ENCODE data around the gene PLEKHG5.

The PLEKHG5 gene

GRCh38 chr1:6491480-6491962 is at the start of gene PLEKHG5:
Gene PLEKHG5 (minus strand): TSS chr1:6491667. CDS start chr1:6477571, 14,096 bp downstream.
- no peak for DNase-seq (ENCODE audit: low read depth)

- no peak for DNase-seq (ENCODE audit: low read depth)
These were observed 47.5 kb upstream of the PLEKHG5 start for GRCh38 chr1:6538956-6539355.

GRCh38 chr1:6536291-6536690 is 44.8 kb upstream of the PLEKHG5 start:
- DNase-seq (ENCODE audit: low read depth), result no peak

GRCh38 chr1:6535214-6535613 is 43.7 kb upstream of the PLEKHG5 start:
- DNase-seq (ENCODE audit: low read depth), result no peak

- DNase-seq (ENCODE audit: low read depth), result no peak
These were observed 42.9 kb upstream of the PLEKHG5 start for GRCh38 chr1:6534248-6534822.

- DNase-seq (ENCODE audit: low read depth), result no peak
These were observed 40.5 kb upstream of the PLEKHG5 start for GRCh38 chr1:6531996-6532395.

GRCh38 chr1:6530504-6531160 is 39.2 kb upstream of the PLEKHG5 start:
- no peak for DNase-seq (ENCODE audit: low read depth)

- DNase-seq (ENCODE audit: low read depth), result no peak
These were observed 37.0 kb upstream of the PLEKHG5 start for GRCh38 chr1:6528492-6528891.

- DNase-seq (ENCODE audit: low read depth), result no peak
These were observed 34.8 kb upstream of the PLEKHG5 start for GRCh38 chr1:6526316-6526715.

GRCh38 chr1:6523566-6523965 is 32.1 kb upstream of the PLEKHG5 start:
- no peak for DNase-seq (ENCODE audit: low read depth)

- no peak for DNase-seq (ENCODE audit: low read depth)
These were observed 30.1 kb upstream of the PLEKHG5 start for GRCh38 chr1:6521536-6521935.

- no peak for DNase-seq (ENCODE audit: low read depth)
These were observed 28.6 kb upstream of the PLEKHG5 start for GRCh38 chr1:6519935-6520671.

GRCh38 chr1:6519491-6519934 is 28.0 kb upstream of the PLEKHG5 start:
- DNase-seq (ENCODE audit: low read depth), result no peak

- no peak for DNase-seq (ENCODE audit: low read depth)
These were observed 26.0 kb upstream of the PLEKHG5 start for GRCh38 chr1:6517435-6517851.

- DNase-seq (ENCODE audit: low read depth), result no peak
These were observed 24.3 kb upstream of the PLEKHG5 start for GRCh38 chr1:6515771-6516170.

GRCh38 chr1:6513320-6513801 is 21.9 kb upstream of the PLEKHG5 start:
- DNase-seq (ENCODE audit: low read depth), result no peak

- no peak for DNase-seq (ENCODE audit: low read depth)
These were observed 21.4 kb upstream of the PLEKHG5 start for GRCh38 chr1:6512908-6513280.

GRCh38 chr1:6512245-6512907 is 20.9 kb upstream of the PLEKHG5 start:
- no peak for DNase-seq (ENCODE audit: low read depth)

- no peak for DNase-seq (ENCODE audit: low read depth)
These were observed 20.2 kb upstream of the PLEKHG5 start for GRCh38 chr1:6511561-6512244.

- no peak for DNase-seq (ENCODE audit: low read depth)
These were observed 19.6 kb upstream of the PLEKHG5 start for GRCh38 chr1:6511056-6511455.

- no peak for DNase-seq (ENCODE audit: low read depth)
These were observed 19.0 kb upstream of the PLEKHG5 start for GRCh38 chr1:6510493-6510892.

- DNase-seq (ENCODE audit: low read depth), result no peak
These were observed 18.4 kb upstream of the PLEKHG5 start for GRCh38 chr1:6509919-6510291.
